ENCODE data around the gene NOC4L.

NOC4L gene

GRCh38 chr12:132201391-132202120 lies 57.3 kb downstream of the NOC4L start:
- no peak for DNase-seq

Measured in SHP77 (cell line).